HepG2 (cell line): ENCODE measurements around the gene SLC19A1. TPM values are rescaled to one million over a fixed set of nuclear protein-coding genes. Genes with fewer than 3 reads are reported as not detected.

Experiments used
- ARHGAP35 ChIP-seq: sonication (generic); formaldehyde crosslinking; IDR thresholded peaks from 2 replicates; pipeline ENCODE4 v1.9.0; 2022; ENCODE audit warnings: mild to moderate bottlenecking, inconsistent platforms, moderate library complexity, missing genetic modification reagents, borderline replicate concordance
- ARID3A ChIP-seq: IDR thresholded peaks from 2 replicates; pipeline ENCODE4 v1.6.1; 2012; ENCODE audit warnings: low read depth, low read length, improper control_type of control experiment
- BRCA1 ChIP-seq: sonication (generic); formaldehyde crosslinking; IDR thresholded peaks from 2 replicates; pipeline ENCODE4 v1.4.0; 2020; ENCODE audit warnings: missing genetic modification reagents
- CBFB ChIP-seq: sonication (generic); formaldehyde crosslinking; IDR thresholded peaks from 2 replicates; pipeline ENCODE4 v1.4.0; 2020; ENCODE audit warnings: missing genetic modification reagents
- FOSL1 ChIP-seq: sonication (generic); formaldehyde crosslinking; IDR thresholded peaks from 2 replicates; pipeline ENCODE4 v1.9.0; 2021; ENCODE audit warnings: missing genetic modification reagents, borderline replicate concordance
- FOXA1 ChIP-seq, 2 experiments: fragments of 450-650 bp in 1 of 2; sonication (generic) in 1 of 2; formaldehyde crosslinking in 1 of 2; IDR thresholded peaks; 2 replicates each; pipeline versions ENCODE4 v1.4.0 to v1.6.1; 2016 to 2020; ENCODE audit warnings: missing genetic modification reagents in 1 of 2
- MAFF ChIP-seq: IDR thresholded peaks from 2 replicates; pipeline ENCODE4 v1.6.1; 2011; ENCODE audit warnings: low read depth, low read length, improper control_type of control experiment
- MIER2 ChIP-seq: IDR thresholded peaks from 2 replicates; pipeline ENCODE4 v1.6.1; 2016; ENCODE audit warnings: missing biosample characterization, missing genetic modification reagents
- NFE2L2 ChIP-seq: fragments of 150-350 bp; IDR thresholded peaks from 2 replicates; pipeline ENCODE4 v1.6.1; 2014; ENCODE audit warnings: low read length
- NFKBIZ ChIP-seq: IDR thresholded peaks from 2 replicates; pipeline ENCODE4 v1.6.1; 2018; ENCODE audit warnings: missing genetic modification reagents, missing compliant biosample characterization
- NFRKB ChIP-seq: fragments of 450-650 bp; IDR thresholded peaks from 2 replicates; pipeline ENCODE4 v1.6.1; 2017
- SMAD9 ChIP-seq: sonication (generic); formaldehyde crosslinking; IDR thresholded peaks from 2 replicates; pipeline ENCODE4 v1.5.1; 2020; ENCODE audit warnings: mild to moderate bottlenecking, missing genetic modification reagents
- SRSF9 ChIP-seq: fragments of 200-400 bp; formaldehyde crosslinking; IDR thresholded peaks from 2 replicates; pipeline ENCODE4 v1.6.1; 2018; ENCODE audit warnings: borderline replicate concordance, mild to moderate bottlenecking, low read depth, low read length; ENCODE audit not compliant: insufficient read depth, poor library complexity, severe bottlenecking
- TCF12 ChIP-seq, 2 experiments: fragments of 450-650 bp in 1 of 2; sonication (generic) in 1 of 2; formaldehyde crosslinking in 1 of 2; IDR thresholded peaks; 2 replicates each; pipeline versions ENCODE4 v1.6.1 to v1.8.0; 2017 to 2022; ENCODE audit warnings: antibody characterized with exemption in 1 of 2, mild to moderate bottlenecking in 1 of 2, missing genetic modification reagents in 1 of 2, moderate library complexity in 1 of 2
- ZBTB38 ChIP-seq: sonication (generic); formaldehyde crosslinking; IDR thresholded peaks from 2 replicates; pipeline ENCODE4 v1.5.1; 2020; ENCODE audit warnings: mild to moderate bottlenecking, missing genetic modification reagents
- ZNF552 ChIP-seq: sonication (generic); formaldehyde crosslinking; IDR thresholded peaks from 2 replicates; pipeline ENCODE4 v1.9.0; 2022; ENCODE audit warnings: missing genetic modification reagents, mild to moderate bottlenecking, borderline replicate concordance
- ZNF562 ChIP-seq: sonication (generic); formaldehyde crosslinking; IDR thresholded peaks from 2 replicates; pipeline ENCODE4 v1.8.0; 2022; ENCODE audit warnings: missing genetic modification reagents, borderline replicate concordance
- ZNF570 ChIP-seq: sonication (generic); formaldehyde crosslinking; IDR thresholded peaks from 2 replicates; pipeline ENCODE4 v1.4.0; 2020; ENCODE audit warnings: mild to moderate bottlenecking, missing genetic modification reagents, borderline replicate concordance
- ZNF616 ChIP-seq: sonication (generic); formaldehyde crosslinking; IDR thresholded peaks from 2 replicates; pipeline ENCODE4 v1.5.0; 2020; ENCODE audit warnings: low read depth, mild to moderate bottlenecking, missing genetic modification reagents
- ZNF7 ChIP-seq: IDR thresholded peaks from 2 replicates; pipeline ENCODE4 v1.6.1; 2016; ENCODE audit warnings: missing biosample characterization, missing genetic modification reagents
- ZNF766 ChIP-seq: sonication (generic); formaldehyde crosslinking; IDR thresholded peaks from 2 replicates; pipeline ENCODE4 v1.5.0; 2020; ENCODE audit warnings: missing genetic modification reagents, borderline replicate concordance
- ZSCAN29 ChIP-seq: sonication (generic); formaldehyde crosslinking; conservative IDR thresholded peaks from 2 replicates; pipeline ENCODE4 v1.4.0; 2020; ENCODE audit warnings: mild to moderate bottlenecking, missing genetic modification reagents
- polyA plus RNA-seq, 8 experiments: library from polyadenylated mRNA; depleted of rRNA in 3 of 8; stranded (reverse) in 7 of 8; unstranded in 1 of 8; fragments of >200 nt; fragmentation: Illumina TruSeq in 4 of 8; extraction: Trizol in 4 of 8; gene quantifications; 2 replicates each; pipeline versions ENCODE4 v1.2.1 to v1.2.3, GENCODE V29; 2011 to 2016; ENCODE audit warnings: low read depth in 4 of 8, missing spikeins in 1 of 8, mixed read lengths in 1 of 8; ENCODE audit not compliant: insufficient read depth in 1 of 8
- total RNA-seq, 5 experiments: library from RNA; depleted of rRNA; stranded (reverse); fragments of >200 nt; fragmentation: Illumina TruSeq; extraction: Trizol; gene quantifications; 2 replicates each; pipeline ENCODE4 v1.2.3, GENCODE V29; 2016; ENCODE audit warnings: low read depth in 1 of 5
- TF ChIP-seq, protein P1 (sequence below): sonication (generic); formaldehyde crosslinking; IDR thresholded peaks from 2 replicates; pipeline ENCODE4 v1.4.0; 2020; ENCODE audit warnings: missing genetic modification reagents, borderline replicate concordance

SLC19A1 gene
- total and polyA plus RNA-seq, 2 of the 13 experiments (the other 11 are each of a cell fraction or from before 2014, with no cell fraction given): 21.8 to 23.0 TPM

DNA sequence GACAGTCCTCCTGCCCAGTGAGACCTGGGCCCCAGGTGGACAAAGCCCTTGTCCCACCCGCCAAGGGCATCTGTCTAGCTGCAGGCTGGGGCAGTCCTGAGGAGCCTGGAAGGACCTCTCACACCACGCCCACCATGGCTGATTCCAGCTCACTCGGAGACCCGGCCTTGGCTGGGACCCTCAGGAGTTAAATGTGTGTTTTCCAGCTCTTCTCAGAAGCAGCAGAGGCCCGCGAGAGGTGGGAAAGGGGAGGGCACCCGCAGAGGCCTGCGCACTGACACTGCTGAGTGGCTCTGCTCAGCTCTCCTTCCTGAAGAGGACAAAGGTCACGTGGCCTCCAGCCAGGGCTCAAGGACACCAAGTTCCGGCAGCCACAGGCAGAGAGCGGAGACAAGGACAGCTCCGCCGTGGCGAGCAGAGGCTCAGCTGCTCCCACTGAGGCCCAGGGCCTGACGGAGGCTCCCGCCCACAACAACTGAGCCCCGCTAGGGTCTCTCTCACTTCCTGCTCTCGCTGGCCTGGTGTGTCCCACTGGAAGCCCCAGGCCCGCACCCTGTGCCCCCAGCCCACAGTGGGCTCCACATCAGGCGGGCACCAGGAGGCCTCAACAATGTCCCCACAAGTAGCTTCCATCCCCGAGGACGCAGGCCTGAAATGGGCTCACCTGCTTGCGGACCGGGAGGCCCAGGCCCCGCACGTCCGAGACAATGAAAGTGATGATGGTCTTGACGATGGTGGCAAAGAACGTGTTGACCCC lies 16.9 kb downstream of the SLC19A1 start (continued):
- no peak for TF ChIP-seq SRSF9
- TF ChIP-seq, protein P1, sequence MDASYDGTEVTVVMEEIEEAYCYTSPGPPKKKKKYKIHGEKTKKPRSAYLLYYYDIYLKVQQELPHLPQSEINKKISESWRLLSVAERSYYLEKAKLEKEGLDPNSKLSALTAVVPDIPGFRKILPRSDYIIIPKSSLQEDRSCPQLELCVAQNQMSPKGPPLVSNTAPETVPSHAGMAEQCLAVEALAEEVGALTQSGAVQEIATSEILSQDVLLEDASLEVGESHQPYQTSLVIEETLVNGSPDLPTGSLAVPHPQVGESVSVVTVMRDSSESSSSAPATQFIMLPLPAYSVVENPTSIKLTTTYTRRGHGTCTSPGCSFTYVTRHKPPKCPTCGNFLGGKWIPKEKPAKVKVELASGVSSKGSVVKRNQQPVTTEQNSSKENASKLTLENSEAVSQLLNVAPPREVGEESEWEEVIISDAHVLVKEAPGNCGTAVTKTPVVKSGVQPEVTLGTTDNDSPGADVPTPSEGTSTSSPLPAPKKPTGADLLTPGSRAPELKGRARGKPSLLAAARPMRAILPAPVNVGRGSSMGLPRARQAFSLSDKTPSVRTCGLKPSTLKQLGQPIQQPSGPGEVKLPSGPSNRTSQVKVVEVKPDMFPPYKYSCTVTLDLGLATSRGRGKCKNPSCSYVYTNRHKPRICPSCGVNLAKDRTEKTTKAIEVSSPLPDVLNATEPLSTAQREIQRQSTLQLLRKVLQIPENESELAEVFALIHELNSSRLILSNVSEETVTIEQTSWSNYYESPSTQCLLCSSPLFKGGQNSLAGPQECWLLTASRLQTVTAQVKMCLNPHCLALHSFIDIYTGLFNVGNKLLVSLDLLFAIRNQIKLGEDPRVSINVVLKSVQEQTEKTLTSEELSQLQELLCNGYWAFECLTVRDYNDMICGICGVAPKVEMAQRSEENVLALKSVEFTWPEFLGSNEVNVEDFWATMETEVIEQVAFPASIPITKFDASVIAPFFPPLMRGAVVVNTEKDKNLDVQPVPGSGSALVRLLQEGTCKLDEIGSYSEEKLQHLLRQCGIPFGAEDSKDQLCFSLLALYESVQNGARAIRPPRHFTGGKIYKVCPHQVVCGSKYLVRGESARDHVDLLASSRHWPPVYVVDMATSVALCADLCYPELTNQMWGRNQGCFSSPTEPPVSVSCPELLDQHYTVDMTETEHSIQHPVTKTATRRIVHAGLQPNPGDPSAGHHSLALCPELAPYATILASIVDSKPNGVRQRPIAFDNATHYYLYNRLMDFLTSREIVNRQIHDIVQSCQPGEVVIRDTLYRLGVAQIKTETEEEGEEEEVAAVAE: peak; percentile 49; the same call in 1 of the 2 replicates
- TF ChIP-seq BRCA1 (CRISPR knock-in tag): no peak
- no peak for TF ChIP-seq NFKBIZ (CRISPR knock-in tag)
- TF ChIP-seq CBFB (CRISPR knock-in tag): no peak; the same call in 1 of the 2 replicates
- no peak for TF ChIP-seq FOXA1 (IDR thresholded peaks at IDR 0.05)
- no peak for TF ChIP-seq FOXA1 (CRISPR knock-in tag; IDR thresholded peaks at IDR 0.05)
- TF ChIP-seq ZBTB38 (CRISPR knock-in tag): peak; percentile 71; the same call in 1 of the 2 replicates
- no peak for TF ChIP-seq ZNF766 (CRISPR knock-in tag)
- no peak for TF ChIP-seq ZNF7 (CRISPR knock-in tag)
- no peak for TF ChIP-seq ZNF616 (CRISPR knock-in tag)
- TF ChIP-seq SMAD9 (CRISPR knock-in tag): no peak
- no peak for TF ChIP-seq ARID3A
- no peak for TF ChIP-seq FOSL1 (CRISPR knock-in tag)
- TF ChIP-seq NFRKB: no peak
- no peak; the same call in 1 of the 2 replicates for TF ChIP-seq MIER2
- no peak for TF ChIP-seq ZNF552 (CRISPR knock-in tag)
- no peak for TF ChIP-seq ZNF570 (CRISPR knock-in tag)
- TF ChIP-seq MAFF: no peak
- TF ChIP-seq ARHGAP35 (CRISPR knock-in tag): 0 out of 2 replicates have a peak, but pooled peaks have one; percentile 21
- TF ChIP-seq NFE2L2: no peak
- no peak for TF ChIP-seq TCF12 (IDR thresholded peaks at IDR 0.05)
- TF ChIP-seq TCF12 (CRISPR knock-in tag; IDR thresholded peaks at IDR 0.05): no peak
- TF ChIP-seq ZSCAN29 (CRISPR knock-in tag): no peak
- no peak for TF ChIP-seq ZNF562
